Thoracic aorta (tissue), 2 donors: Measurements from ENCODE around the gene ZNRF1. TPM values are rescaled to one million over a fixed set of nuclear protein-coding genes. Genes with fewer than 3 reads are reported as not detected.

ENCODE experiments used
- ATAC-seq: fragments of 150-250 bp; one replicate; pipeline ENCODE4 v1.8.0; 2017; ENCODE audit warnings: low read depth; ENCODE audit not compliant: insufficient number of reproducible peaks, low FRiP score
- DNase-seq: peaks from one replicate; pipeline ENCODE4 v3.0.0-alpha.2; 2020; ENCODE audit warnings: low spot score
- H3K27ac ChIP-seq, 2 donors: fragments of 200-600 bp; sonication (generic); 1 replicate in 1 of 2; 2 replicates in 1 of 2; pipeline ENCODE4 v1.5.1; 2016; ENCODE audit warnings: mild to moderate bottlenecking in 2 of 2, moderate library complexity in 2 of 2
- H3K27me3 ChIP-seq: fragments of 200-600 bp; sonication (generic); replicated peaks from 2 replicates; pipeline ENCODE4 v1.6.0; 2016; ENCODE audit warnings: mild to moderate bottlenecking; ENCODE audit not compliant: insufficient read depth
- H3K36me3 ChIP-seq: fragments of 200-600 bp; sonication (generic); one replicate; pipeline ENCODE4 v1.5.1; 2016
- H3K4me1 ChIP-seq, 2 donors: fragments of 200-600 bp; sonication (generic); 1 replicate in 1 of 2; 2 replicates in 1 of 2; pipeline versions ENCODE4 v1.5.1 to v1.6.0; 2016; ENCODE audit warnings: low read depth in 2 of 2, mild to moderate bottlenecking in 1 of 2; ENCODE audit not compliant: control insufficient read depth in 1 of 2
- H3K4me3 ChIP-seq: fragments of 200-600 bp; sonication (generic); 2 replicates; pipeline ENCODE4 v1.5.1; 2016; ENCODE audit warnings: mild to moderate bottlenecking
- H3K9me3 ChIP-seq: fragments of 200-600 bp; sonication (generic); 2 replicates; pipeline ENCODE4 v1.5.1; 2016
- CTCF ChIP-seq: fragments of 200-600 bp; sonication (generic); IDR thresholded peaks from one replicate; pipeline ENCODE4 v1.5.1; 2019; ENCODE audit warnings: antibody characterized with exemption
- total RNA-seq, 2 donors: library from RNA; depleted of rRNA; stranded (reverse); fragments of >200 nt; gene quantifications; one replicate each; pipeline versions ENCODE4 v1.1.0 to v1.2.3, GENCODE V29; 2016

Gene ZNRF1
- total RNA-seq, 2 donors from 2014 or later = 16.9 to 27.1 TPM

GRCh38 chr16:75104836-75105235 is 106.0 kb downstream of the ZNRF1 start:
- H3K36me3 ChIP-seq = no peaks in the 10 kb centered on the region
- DNase-seq = no peak
- H3K4me1 ChIP-seq = peaks cover 13 to 28% of the 10 kb centered on the region in 2 donors
- no peak overlapping the region for H3K4me3 ChIP-seq
- no peak for TF ChIP-seq CTCF
- no peaks in the 10 kb centered on the region for H3K27me3 ChIP-seq
- H3K27ac ChIP-seq = no peak overlapping the region
- no peaks in the 10 kb centered on the region for H3K9me3 ChIP-seq
- no peak for ATAC-seq

GRCh38 chr16:75105306-75106061 is 106.7 kb downstream of the ZNRF1 start:
- Histone ChIP-seq H3K27ac (peak overlapping the region in 1 of 2 donors; percentile 44), H3K27me3 (no peaks in the 10 kb centered on the region), H3K9me3 (no peaks in the 10 kb centered on the region), H3K4me1 (peaks cover 19 to 31% of the 10 kb centered on the region in 2 donors), H3K4me3 (no peak overlapping the region), H3K36me3 (no peaks in the 10 kb centered on the region)
- no peak for DNase-seq
- TF ChIP-seq CTCF = no peak
- ATAC-seq = no peak

GRCh38 chr16:75106351-75107274 is 107.8 kb downstream of the ZNRF1 start:
- H3K36me3 ChIP-seq = no peaks in the 10 kb centered on the region
- H3K4me1 ChIP-seq = peaks cover 25 to 42% of the 10 kb centered on the region in 2 donors
- H3K27ac ChIP-seq = peak overlapping the region; percentile 86 to 93
- no peak overlapping the region for H3K4me3 ChIP-seq
- no peak for DNase-seq
- ATAC-seq = no peak
- TF ChIP-seq CTCF = no peak
- no peaks in the 10 kb centered on the region for H3K27me3 ChIP-seq
- no peaks in the 10 kb centered on the region for H3K9me3 ChIP-seq

- Histone ChIP-seq H3K27ac (peak overlapping the region; percentile 86 to 93), H3K9me3 (no peaks in the 10 kb centered on the region), H3K4me3 (no peak overlapping the region), H3K4me1 (peaks cover 25 to 43% of the 10 kb centered on the region in 2 donors), H3K27me3 (no peaks in the 10 kb centered on the region), H3K36me3 (no peaks in the 10 kb centered on the region)
- TF ChIP-seq CTCF = no peak
- DNase-seq = no peak
- no peak for ATAC-seq
Observed at GRCh38 chr16:75107505-75107904, 108.7 kb downstream of the ZNRF1 start.
